HG03571 (cell line): ENCODE results near the gene CNTNAP3B.
"Not testable (repeated sequence)": the region's sequence is repeated elsewhere in the genome, so short reads cannot be mapped to it uniquely, and the experiment has no call there.

Experiments used
- ATAC-seq: cut with Tn5 transposase; IDR thresholded peaks from one replicate; pipeline ENCODE4 v1.9.1; 2021; ENCODE audit not compliant: unreplicated experiment

CNTNAP3B gene

GRCh38 chr9:42129073-42129729, at the start of gene CNTNAP3B:
TSS of gene CNTNAP3B (minus strand) at chr9:42129426. CDS start at chr9:42129094, 332 bp downstream.
- not testable (repeated sequence) for ATAC-seq

DNA sequence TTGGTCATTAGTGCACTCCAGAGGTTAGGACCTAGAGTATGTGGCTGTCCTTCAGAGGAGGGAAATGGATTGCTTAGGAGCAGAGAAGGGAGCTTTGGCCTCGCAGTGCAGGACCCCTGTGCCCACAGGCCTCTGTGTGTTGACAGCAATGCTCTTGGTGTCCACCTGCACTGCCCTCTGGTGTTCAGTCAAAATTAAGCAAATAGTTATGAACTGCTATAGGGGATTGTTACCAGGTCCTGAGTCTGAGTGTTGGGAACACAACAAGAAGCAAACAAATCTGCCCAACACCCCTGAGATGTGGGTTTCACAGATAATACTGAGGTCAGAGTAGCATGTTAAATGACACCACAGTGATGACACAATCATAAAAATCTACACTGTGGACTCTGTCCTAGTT, 31.1 kb upstream of the CNTNAP3B start:
- ATAC-seq: not testable (repeated sequence)

DNA sequence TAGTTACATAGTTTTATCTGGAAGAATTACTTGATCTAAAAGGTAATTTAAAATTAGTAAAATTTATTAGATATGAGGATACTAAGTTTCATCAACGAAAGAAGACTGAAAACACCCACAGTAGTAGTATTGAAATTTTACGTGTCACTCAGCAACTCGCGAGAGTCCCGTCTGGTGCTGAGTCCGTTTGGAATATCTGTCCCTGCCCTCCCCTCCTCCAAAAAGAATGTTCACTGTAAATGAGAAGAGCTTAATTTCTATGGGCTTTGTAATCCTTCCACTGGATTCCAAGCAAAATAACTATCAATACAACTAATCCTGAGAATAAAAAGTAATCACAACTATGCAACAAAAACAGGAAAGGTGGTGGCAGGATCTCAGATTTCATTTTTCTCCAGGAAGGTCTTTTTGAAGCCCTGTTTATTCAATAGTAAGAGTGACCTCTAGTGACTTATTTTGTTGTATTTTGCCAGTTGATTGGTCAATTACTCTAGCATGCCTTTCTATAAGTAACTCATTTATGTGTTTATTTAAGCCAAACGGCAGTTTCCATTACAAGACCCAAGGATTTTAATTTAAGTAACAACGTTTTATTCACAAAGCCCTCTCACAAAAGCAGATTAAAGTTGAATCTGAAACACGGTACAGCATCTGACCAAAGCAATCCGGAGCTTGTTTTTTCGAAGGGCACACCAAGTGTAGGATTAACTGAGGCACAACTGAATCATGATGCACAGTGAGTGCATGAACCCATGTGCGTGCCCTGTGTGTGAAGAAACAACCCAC, 2.0 kb downstream of the CNTNAP3B start:
- not testable (repeated sequence) for ATAC-seq

DNA sequence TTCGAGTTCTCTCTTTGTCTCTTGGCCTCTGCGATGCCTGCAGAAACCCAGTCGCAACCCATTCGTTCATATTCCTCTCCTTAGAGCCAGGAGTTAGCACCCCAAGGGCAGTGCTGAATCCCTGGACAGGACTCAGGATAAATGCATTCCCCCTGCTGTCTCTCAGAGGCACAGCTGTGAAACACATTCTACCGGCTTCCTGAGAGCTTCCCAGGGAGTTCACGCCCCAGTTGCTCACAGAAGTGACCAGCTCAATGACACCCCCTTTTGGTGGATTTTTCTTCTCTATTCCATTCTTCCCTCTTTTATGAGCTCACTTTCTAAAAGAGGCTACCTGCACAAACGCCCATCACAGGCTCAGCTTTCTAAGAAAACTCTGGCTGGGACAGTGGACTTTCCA, 8.2 kb downstream of the CNTNAP3B start:
- ATAC-seq: not testable (repeated sequence)

DNA sequence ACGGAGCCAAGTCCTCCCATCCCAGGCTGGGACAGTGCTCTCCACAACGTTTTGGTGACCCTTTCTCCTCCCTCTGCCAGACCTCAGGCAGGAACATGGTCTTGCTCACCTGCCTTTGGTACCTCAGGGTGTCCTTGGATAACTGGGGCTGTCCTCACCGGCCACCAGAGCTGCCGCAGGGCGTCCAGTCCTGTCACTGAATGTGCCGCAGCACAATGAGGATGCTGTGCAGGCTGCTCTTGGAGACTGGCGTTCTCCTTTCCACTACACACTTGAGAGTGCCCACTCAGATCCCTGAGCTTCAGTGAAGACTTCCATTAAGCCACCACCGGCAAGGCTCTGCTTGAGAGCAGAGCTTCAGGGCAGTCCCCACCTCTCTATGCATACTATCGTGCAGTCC, 33.3 kb downstream of the CNTNAP3B start:
- ATAC-seq: not testable (repeated sequence)

DNA sequence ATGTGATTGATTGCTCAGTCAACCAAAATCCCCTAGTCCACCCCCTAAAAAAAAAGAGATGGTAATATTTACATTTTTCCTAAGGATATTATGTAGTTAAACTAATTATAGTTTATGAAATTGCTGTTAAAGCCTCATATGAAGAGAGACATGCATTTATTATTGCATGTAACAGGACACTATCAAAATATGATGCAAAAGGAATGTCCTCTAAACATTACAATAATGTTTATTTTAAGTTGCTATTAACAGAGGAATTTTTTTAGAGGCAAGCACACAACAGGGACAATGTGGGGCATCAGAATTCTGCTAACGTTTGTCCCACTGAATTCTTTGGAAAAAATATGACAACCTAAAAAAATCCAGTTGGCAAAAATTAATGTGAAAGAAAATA, 44.7 kb downstream of the CNTNAP3B start:
- ATAC-seq: not testable (repeated sequence)

DNA sequence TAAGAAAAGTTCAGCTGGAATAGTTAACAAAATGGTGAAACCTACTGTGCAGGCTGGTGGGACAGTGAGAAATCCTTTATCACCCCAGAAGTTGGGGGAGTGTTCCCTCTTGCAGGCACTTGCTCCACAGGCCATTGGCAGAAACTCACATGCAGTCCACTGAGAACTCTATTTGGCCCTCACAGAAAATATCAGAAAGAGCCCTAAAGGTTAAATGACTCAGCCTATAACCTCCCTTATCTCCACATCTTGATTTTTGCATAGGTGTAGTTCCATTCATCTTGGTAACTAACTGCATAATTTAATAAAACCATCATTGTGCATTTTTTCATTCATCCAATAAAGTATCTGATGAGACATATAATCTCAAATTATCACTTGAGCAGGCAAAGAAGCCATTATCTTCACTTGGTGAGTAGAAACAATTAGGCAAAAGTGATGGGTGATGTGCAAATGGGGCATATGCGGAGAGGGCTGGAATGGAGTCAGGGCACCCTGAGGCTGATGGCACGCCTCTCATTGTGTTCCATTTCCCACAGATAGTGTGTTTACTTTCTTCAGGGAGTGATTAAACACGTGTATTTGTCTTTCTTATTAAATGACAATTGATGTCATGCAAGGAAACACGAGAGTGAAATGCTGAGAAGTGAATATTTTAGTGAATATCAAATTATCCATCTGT, 45.2 kb downstream of the CNTNAP3B start:
- not testable (repeated sequence) for ATAC-seq

GRCh38 chr9:42080376-42080775, 48.9 kb downstream of the CNTNAP3B start:
- ATAC-seq: not testable (repeated sequence)

- not testable (repeated sequence) for ATAC-seq
Measured at GRCh38 chr9:42074868-42075267, 54.4 kb downstream of the CNTNAP3B start.

- not testable (repeated sequence) for ATAC-seq
Measured at GRCh38 chr9:42071026-42071425, 58.2 kb downstream of the CNTNAP3B start.

GRCh38 chr9:42070035-42070799, 59.0 kb downstream of the CNTNAP3B start:
- ATAC-seq: not testable (repeated sequence)

DNA sequence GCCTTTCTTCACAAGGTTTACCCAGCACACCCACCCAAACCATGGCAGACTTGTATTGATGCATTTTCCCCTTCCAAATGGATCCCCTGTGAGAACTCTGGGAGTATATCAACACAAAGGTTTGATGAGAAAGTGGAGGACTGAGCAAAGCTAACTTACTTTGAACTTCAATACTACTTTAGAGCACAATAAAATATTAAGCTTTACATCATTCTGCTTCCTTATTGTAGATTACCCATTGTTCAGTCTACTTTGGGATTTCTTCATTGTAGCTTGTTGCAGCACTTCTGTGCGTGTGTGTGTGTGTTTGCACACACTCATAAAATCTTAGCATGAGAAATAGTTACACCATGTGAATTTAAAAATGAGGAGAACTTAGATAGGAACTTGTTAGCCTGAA, 75.4 kb downstream of the CNTNAP3B start:
- not testable (repeated sequence) for ATAC-seq

DNA sequence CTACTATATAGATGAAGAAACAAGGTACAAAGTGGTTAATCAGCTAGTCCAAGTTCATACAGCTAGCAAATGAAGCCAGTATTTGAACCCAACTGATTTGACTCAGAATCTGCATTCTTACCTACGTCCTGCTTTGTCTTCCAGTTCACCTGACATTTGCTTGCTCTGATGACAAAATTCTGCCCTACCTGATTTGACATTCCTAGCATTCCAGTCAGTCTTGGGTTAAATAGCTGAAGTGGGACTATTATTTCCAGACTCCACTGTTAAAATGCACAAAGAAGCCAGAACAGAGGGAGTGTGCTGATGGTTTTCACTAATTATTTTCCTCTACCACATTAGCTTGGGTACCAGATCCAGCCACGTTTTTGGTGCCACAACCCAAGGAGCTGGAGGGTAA, 78.5 kb downstream of the CNTNAP3B start:
- not testable (repeated sequence) for ATAC-seq

- ATAC-seq: not testable (repeated sequence)
Measured at GRCh38 chr9:42044422-42045010, 84.7 kb downstream of the CNTNAP3B start.

DNA sequence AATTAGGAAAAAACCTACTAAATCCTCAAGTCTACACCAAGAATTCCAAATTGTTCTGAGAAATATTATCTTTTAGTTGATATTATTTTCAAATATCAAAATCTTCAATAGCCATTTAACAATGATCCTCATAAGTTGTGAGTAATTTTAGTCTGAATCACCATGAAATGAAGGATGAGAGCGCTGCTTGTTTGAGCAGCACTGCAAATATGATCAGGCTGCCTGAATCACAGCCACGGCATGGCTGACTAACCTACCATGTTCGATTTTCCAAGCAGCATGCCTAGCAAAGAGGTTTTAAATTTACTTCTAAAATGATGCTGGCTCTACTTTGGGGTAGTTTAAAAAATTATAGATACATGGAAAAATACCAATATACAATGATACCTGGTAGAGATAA, 95.7 kb downstream of the CNTNAP3B start:
- not testable (repeated sequence) for ATAC-seq

- ATAC-seq: not testable (repeated sequence)
Measured at GRCh38 chr9:42020639-42021038, 108.6 kb downstream of the CNTNAP3B start.

GRCh38 chr9:42018220-42018922, 110.9 kb downstream of the CNTNAP3B start:
- ATAC-seq: not testable (repeated sequence)

DNA sequence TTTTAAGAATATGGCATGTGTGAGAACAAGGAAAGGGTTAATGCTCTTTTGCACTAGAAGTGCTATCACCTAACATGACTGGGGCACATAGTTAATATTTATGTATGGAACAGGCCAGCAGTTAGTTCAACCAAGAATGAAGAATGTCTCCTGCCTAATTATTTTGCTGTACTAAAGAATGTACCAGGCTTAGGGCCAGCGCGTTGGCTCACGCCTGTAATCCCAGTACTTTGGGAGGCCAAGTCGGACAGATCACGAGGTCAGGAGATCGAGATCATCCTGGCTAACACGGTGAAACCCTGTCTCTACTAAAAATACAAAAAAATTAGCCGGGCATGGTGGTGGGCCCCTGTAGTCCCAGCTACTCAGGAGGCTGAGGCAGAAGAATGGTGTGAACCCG, 114.9 kb downstream of the CNTNAP3B start:
- ATAC-seq: not testable (repeated sequence)

GRCh38 chr9:41991607-41992006, 137.6 kb downstream of the CNTNAP3B start:
- not testable (repeated sequence) for ATAC-seq

DNA sequence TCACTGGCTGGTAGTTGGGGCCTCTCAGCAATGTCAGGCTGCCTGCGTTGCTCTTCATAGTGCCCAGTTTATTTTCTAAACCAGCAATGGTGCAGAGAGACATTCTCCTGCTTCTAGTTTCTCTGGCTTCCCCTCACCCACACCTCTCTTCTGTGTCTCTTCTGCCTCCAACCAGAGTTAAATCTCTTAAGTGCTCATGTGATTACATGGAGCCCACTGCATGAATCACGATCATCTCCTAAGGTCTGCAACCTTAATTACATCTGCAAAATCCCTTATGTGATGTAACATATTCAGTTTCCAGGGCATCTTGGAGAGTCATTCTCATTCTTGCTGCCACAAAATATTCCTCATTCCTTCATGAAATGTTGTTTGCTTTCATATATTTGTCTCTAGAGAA, 149.0 kb downstream of the CNTNAP3B start:
- ATAC-seq: not testable (repeated sequence)
